ENCODE results near the gene OGDH.

Gene OGDH

GRCh38 chr7:44637788-44638594 is 31.6 kb downstream of the OGDH start:
- peak; percentile 78 for DNase-seq (ENCODE audit: low spot score)

GRCh38 chr7:44638611-44639557 is 32.5 kb downstream of the OGDH start:
- DNase-seq (ENCODE audit: low spot score), result peak; percentile 87

GRCh38 chr7:44639671-44640321 is 33.4 kb downstream of the OGDH start:
- no peak for DNase-seq (ENCODE audit: low spot score)

GRCh38 chr7:44643206-44643605 is 36.8 kb downstream of the OGDH start:
- DNase-seq (ENCODE audit: low spot score), result no peak

- DNase-seq (ENCODE audit: low spot score), result no peak
Observed at GRCh38 chr7:44645254-44645653, 38.8 kb downstream of the OGDH start.

- DNase-seq (ENCODE audit: low spot score), result no peak
Observed at GRCh38 chr7:44645696-44646095, 39.3 kb downstream of the OGDH start.

GRCh38 chr7:44646176-44646920 is 39.9 kb downstream of the OGDH start:
- no peak for DNase-seq (ENCODE audit: low spot score)

- no peak for DNase-seq (ENCODE audit: low spot score)
Observed at GRCh38 chr7:44646921-44647636, 40.7 kb downstream of the OGDH start.

GRCh38 chr7:44647981-44648714 is 41.7 kb downstream of the OGDH start:
- DNase-seq (ENCODE audit: low spot score), result no peak

GRCh38 chr7:44650242-44650641 is 43.8 kb downstream of the OGDH start:
- no peak for DNase-seq (ENCODE audit: low spot score)

- no peak for DNase-seq (ENCODE audit: low spot score)
Observed at GRCh38 chr7:44650772-44651171, 44.3 kb downstream of the OGDH start.

- no peak for DNase-seq (ENCODE audit: low spot score)
Observed at GRCh38 chr7:44652535-44652934, 46.1 kb downstream of the OGDH start.

GRCh38 chr7:44654255-44654796 is 47.9 kb downstream of the OGDH start:
- no peak for DNase-seq (ENCODE audit: low spot score)

GRCh38 chr7:44655341-44655740 is 48.9 kb downstream of the OGDH start:
- no peak for DNase-seq (ENCODE audit: low spot score)

- DNase-seq (ENCODE audit: low spot score), result no peak
Observed at GRCh38 chr7:44658979-44659378, 52.6 kb downstream of the OGDH start.

GRCh38 chr7:44661233-44661632 is 54.8 kb downstream of the OGDH start:
- no peak for DNase-seq (ENCODE audit: low spot score)

- DNase-seq (ENCODE audit: low spot score), result no peak
Observed at GRCh38 chr7:44664780-44665461, 58.5 kb downstream of the OGDH start.

GRCh38 chr7:44665531-44666213 is 59.2 kb downstream of the OGDH start:
- no peak for DNase-seq (ENCODE audit: low spot score)

- DNase-seq (ENCODE audit: low spot score), result no peak
Observed at GRCh38 chr7:44666566-44666965, 60.1 kb downstream of the OGDH start.

Measured in CD4-positive, alpha-beta T cell treated with Interleukin-6 at 100 ng/mL for 8 hours (primary cell).